Hepatocyte (in vitro differentiated cells): Measurements from ENCODE around the gene SPP1. TPM values are rescaled to one million over a fixed set of nuclear protein-coding genes. Genes with fewer than 3 reads are reported as not detected.

Experiments
- DNase-seq: peaks from one replicate; pipeline ENCODE4 v3.0.0-alpha.2; 2016; ENCODE audit warnings: low spot score
- H2AFZ ChIP-seq: fragments of 200-600 bp; sonication (generic); 2 replicates; pipeline ENCODE4 v1.6.0; 2016; ENCODE audit warnings: antibody characterized with exemption, mild to moderate bottlenecking
- H3K27ac ChIP-seq: fragments of 200-600 bp; sonication (generic); 2 replicates; pipeline ENCODE4 v1.5.1; 2016; ENCODE audit warnings: mild to moderate bottlenecking
- H3K27me3 ChIP-seq: fragments of 200-600 bp; sonication (generic); 2 replicates; pipeline ENCODE4 v1.6.1; 2016
- H3K36me3 ChIP-seq: fragments of 200-600 bp; sonication (generic); replicated peaks from 2 replicates; pipeline ENCODE4 v1.5.1; 2016; ENCODE audit warnings: low read depth; ENCODE audit not compliant: insufficient read depth
- H3K4me1 ChIP-seq: fragments of 200-600 bp; sonication (generic); 2 replicates; pipeline ENCODE4 v1.5.1; 2016; ENCODE audit warnings: mild to moderate bottlenecking, moderate library complexity; ENCODE audit not compliant: insufficient read depth
- H3K4me2 ChIP-seq: fragments of 200-600 bp; sonication (generic); 2 replicates; pipeline ENCODE4 v1.6.0; 2016
- H3K4me3 ChIP-seq: fragments of 200-600 bp; sonication (generic); 2 replicates; pipeline ENCODE4 v1.5.1; 2016; ENCODE audit warnings: mild to moderate bottlenecking
- H3K79me2 ChIP-seq: fragments of 200-600 bp; sonication (generic); 2 replicates; pipeline ENCODE4 v1.6.0; 2017; ENCODE audit warnings: mild to moderate bottlenecking
- H3K9me2 ChIP-seq: fragments of 200-600 bp; sonication (generic); replicated peaks from 2 replicates; pipeline ENCODE4 v1.6.0; 2017; ENCODE audit warnings: mild to moderate bottlenecking; ENCODE audit not compliant: insufficient read depth
- H3K9me3 ChIP-seq: fragments of 200-600 bp; sonication (generic); 2 replicates; pipeline ENCODE4 v1.5.1; 2016; ENCODE audit warnings: low read depth, mild to moderate bottlenecking
- H4K20me1 ChIP-seq: fragments of 200-600 bp; sonication (generic); 2 replicates; pipeline ENCODE4 v1.6.0; 2016; ENCODE audit warnings: mild to moderate bottlenecking; ENCODE audit not compliant: insufficient read depth, poor library complexity, severe bottlenecking
- EZH2 ChIP-seq: fragments of 200-600 bp; sonication (generic); IDR thresholded peaks from 2 replicates; pipeline ENCODE4 v1.6.1; 2016; ENCODE audit warnings: antibody characterized with exemption, mild to moderate bottlenecking, borderline replicate concordance
- EZH2phosphoT487 ChIP-seq: fragments of 200-600 bp; sonication (generic); IDR thresholded peaks from one replicate; pipeline ENCODE4 v1.6.1; 2018; ENCODE audit warnings: antibody characterized with exemption, mild to moderate bottlenecking, low read depth, moderate library complexity; ENCODE audit not compliant: unreplicated experiment, severe bottlenecking
- WGBS: methylation state at CpG from one replicate; pipeline ENCODE4 v1.1.6; 2016; ENCODE audit warnings: low lambda C conversion rate; ENCODE audit errors: missing lambda C conversion rate; 5-methylcytosine and 5-hydroxymethylcytosine counted together
- polyA plus RNA-seq: library from polyadenylated mRNA; unstranded; fragments of >200 nt; fragmentation: Nextera tagmentation; extraction: Ambion mirVana; gene quantifications from 2 replicates; pipeline ENCODE4 v1.2.1, GENCODE V29; 2016
- total RNA-seq: library from RNA; depleted of rRNA; stranded (reverse); fragments of >200 nt; gene quantifications from 2 replicates; pipeline ENCODE4 v1.2.3, GENCODE V29; 2014
- TF ChIP-seq, protein P1 (sequence below): fragments of 200-600 bp; sonication (generic); IDR thresholded peaks from 2 replicates; pipeline ENCODE4 v1.5.1; 2016; ENCODE audit warnings: antibody characterized with exemption, mild to moderate bottlenecking; ENCODE audit not compliant: poor library complexity

Gene SPP1
- total and polyA plus RNA-seq, 2 experiments from 2014 or later: 225 to 244 TPM

DNA sequence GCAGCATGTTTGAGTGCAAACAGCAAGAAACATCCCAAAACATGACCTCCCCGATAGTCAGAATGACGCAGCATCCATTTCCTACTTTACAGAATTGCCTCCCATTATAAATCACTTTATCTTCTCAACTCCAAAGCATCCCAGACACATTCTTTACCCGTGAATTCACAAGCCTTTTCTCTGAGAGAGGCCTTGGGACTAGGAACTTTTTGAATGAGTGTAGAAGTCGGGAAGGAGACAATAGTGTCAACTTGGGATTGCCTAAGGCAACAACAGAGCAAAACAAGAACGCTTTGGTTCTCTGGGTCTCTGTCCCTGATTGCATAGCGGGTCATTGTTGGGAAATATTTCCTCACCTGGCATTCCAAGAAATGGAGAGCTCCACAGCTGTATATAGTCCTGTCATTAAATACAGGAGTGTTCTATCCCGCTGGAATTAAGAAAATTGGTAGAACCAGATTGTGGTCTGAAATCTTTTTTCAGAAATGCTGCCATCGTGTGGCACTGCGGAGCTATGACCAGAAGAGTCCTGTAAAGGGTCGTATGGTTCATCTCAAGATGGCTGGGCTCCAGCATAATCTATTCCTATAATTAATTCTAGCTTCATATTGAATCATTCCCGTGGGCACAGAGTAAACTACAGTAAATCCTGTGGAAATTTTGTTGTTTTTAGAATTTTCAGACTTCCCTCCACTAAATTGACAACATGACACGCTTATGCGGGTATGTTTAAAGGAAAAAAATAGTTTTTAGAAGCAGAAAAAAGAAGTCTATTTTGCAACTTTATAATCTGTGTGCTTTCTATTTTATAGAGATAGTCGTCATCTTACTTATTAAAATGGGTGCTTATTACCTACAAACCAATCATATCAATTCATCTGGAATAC, 2.0 kb upstream of the SPP1 start:
- Histone ChIP-seq H2AFZ (peak overlapping the region; percentile 21), H3K36me3 (no peaks in the 10 kb centered on the region), H3K27ac (no peak overlapping the region), H3K4me1 (no peaks in the 10 kb centered on the region), H3K4me3 (no peak overlapping the region), H3K9me2 (no peaks in the 10 kb centered on the region), H3K9me3 (no peaks in the 10 kb centered on the region), H3K4me2 (peak overlapping the region; percentile 69), H3K79me2 (no peaks in the 10 kb centered on the region), H4K20me1 (no peaks in the 10 kb centered on the region), H3K27me3 (peaks cover 18% of the 10 kb centered on the region)
- peak; percentile 73 for DNase-seq
- no peak for TF ChIP-seq EZH2
- no peak for TF ChIP-seq EZH2phosphoT487
- TF ChIP-seq, protein P1, sequence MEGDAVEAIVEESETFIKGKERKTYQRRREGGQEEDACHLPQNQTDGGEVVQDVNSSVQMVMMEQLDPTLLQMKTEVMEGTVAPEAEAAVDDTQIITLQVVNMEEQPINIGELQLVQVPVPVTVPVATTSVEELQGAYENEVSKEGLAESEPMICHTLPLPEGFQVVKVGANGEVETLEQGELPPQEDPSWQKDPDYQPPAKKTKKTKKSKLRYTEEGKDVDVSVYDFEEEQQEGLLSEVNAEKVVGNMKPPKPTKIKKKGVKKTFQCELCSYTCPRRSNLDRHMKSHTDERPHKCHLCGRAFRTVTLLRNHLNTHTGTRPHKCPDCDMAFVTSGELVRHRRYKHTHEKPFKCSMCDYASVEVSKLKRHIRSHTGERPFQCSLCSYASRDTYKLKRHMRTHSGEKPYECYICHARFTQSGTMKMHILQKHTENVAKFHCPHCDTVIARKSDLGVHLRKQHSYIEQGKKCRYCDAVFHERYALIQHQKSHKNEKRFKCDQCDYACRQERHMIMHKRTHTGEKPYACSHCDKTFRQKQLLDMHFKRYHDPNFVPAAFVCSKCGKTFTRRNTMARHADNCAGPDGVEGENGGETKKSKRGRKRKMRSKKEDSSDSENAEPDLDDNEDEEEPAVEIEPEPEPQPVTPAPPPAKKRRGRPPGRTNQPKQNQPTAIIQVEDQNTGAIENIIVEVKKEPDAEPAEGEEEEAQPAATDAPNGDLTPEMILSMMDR: peak; percentile 86
- 25% methylated on average over 14 of the region's 14 CpGs for WGBS

DNA sequence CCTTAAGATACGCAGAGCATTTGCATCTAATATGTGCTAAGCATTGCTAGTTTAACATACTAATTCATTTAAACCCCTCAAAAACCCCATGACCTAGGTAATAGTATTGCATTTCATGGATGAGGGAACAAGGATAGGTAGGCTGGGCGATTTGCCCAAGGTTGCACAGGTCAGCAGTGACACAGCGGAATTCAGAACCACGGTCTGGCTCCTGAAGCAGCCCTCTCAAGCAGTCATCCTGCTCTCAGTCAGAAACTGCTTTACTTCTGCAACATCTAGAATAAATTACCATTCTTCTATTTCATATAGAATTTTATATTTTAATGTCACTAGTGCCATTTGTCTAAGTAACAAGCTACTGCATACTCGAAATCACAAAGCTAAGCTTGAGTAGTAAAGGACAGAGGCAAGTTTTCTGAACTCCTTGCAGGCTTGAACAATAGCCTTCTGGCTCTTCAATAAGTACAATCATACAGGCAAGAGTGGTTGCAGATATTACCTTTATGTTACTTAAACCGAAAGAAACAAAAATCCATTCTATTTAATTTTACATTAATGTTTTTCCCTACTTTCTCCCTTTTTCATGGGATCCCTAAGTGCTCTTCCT, 555 bp upstream of the SPP1 start:
- H3K79me2 ChIP-seq: no peaks in the 10 kb centered on the region
- peaks cover 18% of the 10 kb centered on the region for H3K27me3 ChIP-seq
- WGBS: 65% methylated on average over 6 of the region's 6 CpGs
- no peaks in the 10 kb centered on the region for H4K20me1 ChIP-seq
- no peak overlapping the region for H3K4me2 ChIP-seq
- H3K4me1 ChIP-seq: no peaks in the 10 kb centered on the region
- H3K36me3 ChIP-seq: no peaks in the 10 kb centered on the region
- DNase-seq: no peak
- no peaks in the 10 kb centered on the region for H3K9me3 ChIP-seq
- H3K4me3 ChIP-seq: no peak overlapping the region
- H3K9me2 ChIP-seq: no peaks in the 10 kb centered on the region
- no peak overlapping the region for H2AFZ ChIP-seq
- H3K27ac ChIP-seq: no peak overlapping the region
- TF ChIP-seq EZH2 (no peak), EZH2phosphoT487 (no peak)
- TF ChIP-seq, protein P1: no peak

GRCh38 chr4:87977521-87978278, 2.2 kb downstream of the SPP1 start:
- TF ChIP-seq EZH2 (no peak), EZH2phosphoT487 (no peak)
- TF ChIP-seq, protein P1: no peak
- H2AFZ ChIP-seq: no peak overlapping the region
- H3K9me3 ChIP-seq: no peaks in the 10 kb centered on the region
- H3K9me2 ChIP-seq: no peaks in the 10 kb centered on the region
- H3K4me3 ChIP-seq: no peak overlapping the region
- no peaks in the 10 kb centered on the region for H3K36me3 ChIP-seq
- WGBS: 92% methylated on average over 5 of the region's 5 CpGs
- no peak for DNase-seq
- no peak overlapping the region for H3K27ac ChIP-seq
- H3K27me3 ChIP-seq: peaks cover 18% of the 10 kb centered on the region
- no peaks in the 10 kb centered on the region for H3K4me1 ChIP-seq
- H3K4me2 ChIP-seq: no peak overlapping the region
- no peaks in the 10 kb centered on the region for H3K79me2 ChIP-seq
- no peaks in the 10 kb centered on the region for H4K20me1 ChIP-seq
